Neural progenitor cell (in vitro differentiated cells): ENCODE results near the gene S1PR3. TPM values are rescaled to one million over a fixed set of nuclear protein-coding genes. Genes with fewer than 3 reads are reported as not detected.
A peak's percentile ranks its signal among the peaks of the same experiment; 100 is the strongest.

Source experiments
- DNase-seq: peaks from one replicate; pipeline ENCODE4 v3.0.0-alpha.2; 2016; ENCODE audit warnings: low spot score
- H2AFZ ChIP-seq: fragments of 200-600 bp; sonication (generic); replicated peaks from 2 replicates; pipeline ENCODE4 v1.6.1; 2016; ENCODE audit warnings: antibody characterized with exemption
- H3F3A ChIP-seq: fragments of 200-600 bp; sonication (generic); 2 replicates; pipeline ENCODE4 v1.6.1; 2016; ENCODE audit warnings: antibody characterized with exemption, low read depth
- H3K27ac ChIP-seq: fragments of 200-600 bp; sonication (generic); 2 replicates; pipeline ENCODE4 v1.5.1; 2016; ENCODE audit warnings: mild to moderate bottlenecking
- H3K27me3 ChIP-seq: fragments of 200-600 bp; sonication (generic); 2 replicates; pipeline ENCODE4 v1.6.1; 2016; ENCODE audit warnings: mild to moderate bottlenecking, moderate library complexity
- H3K36me3 ChIP-seq: fragments of 200-600 bp; sonication (generic); 2 replicates; pipeline ENCODE4 v1.5.1; 2016
- H3K4me1 ChIP-seq: fragments of 200-600 bp; sonication (generic); 2 replicates; pipeline ENCODE4 v1.6.1; 2016; ENCODE audit warnings: mixed run types
- H3K4me2 ChIP-seq: fragments of 200-600 bp; sonication (generic); 2 replicates; pipeline ENCODE4 v1.6.1; 2016
- H3K4me3 ChIP-seq: fragments of 200-600 bp; sonication (generic); 2 replicates; pipeline ENCODE4 v1.5.1; 2016
- H3K79me2 ChIP-seq: fragments of 200-600 bp; sonication (generic); 2 replicates; pipeline ENCODE4 v1.6.1; 2016; ENCODE audit warnings: low read depth
- H3K9ac ChIP-seq: fragments of 200-600 bp; sonication (generic); 2 replicates; pipeline ENCODE4 v1.6.1; 2016
- H3K9me3 ChIP-seq: fragments of 200-600 bp; sonication (generic); 2 replicates; pipeline ENCODE4 v1.5.1; 2016; ENCODE audit warnings: low read depth
- H4K20me1 ChIP-seq: fragments of 200-600 bp; sonication (generic); 2 replicates; pipeline ENCODE4 v1.6.1; 2016; ENCODE audit warnings: low read depth
- H3K27ac Mint-ChIP-seq: 3 replicates; pipeline ENCODE4 v1.8.0; 2021; ENCODE audit warnings: mixed read lengths
- H3K27me3 Mint-ChIP-seq: 2 replicates; pipeline ENCODE4 v1.8.0; 2022; ENCODE audit warnings: low read depth, mild to moderate bottlenecking, inconsistent platforms, moderate library complexity, mixed read lengths; ENCODE audit not compliant: insufficient read depth
- H3K36me3 Mint-ChIP-seq: 3 replicates; pipeline ENCODE4 v1.8.0; 2021; ENCODE audit warnings: mixed read lengths
- H3K4me1 Mint-ChIP-seq: 3 replicates; pipeline ENCODE4 v1.8.0; 2021; ENCODE audit warnings: mixed read lengths
- H3K4me3 Mint-ChIP-seq: 3 replicates; pipeline ENCODE4 v1.8.0; 2021; ENCODE audit warnings: mild to moderate bottlenecking, moderate library complexity, mixed read lengths
- H3K9me3 Mint-ChIP-seq: 3 replicates; pipeline ENCODE4 v1.8.0; 2020; ENCODE audit warnings: mixed read lengths
- CTCF ChIP-seq: fragments of 200-600 bp; sonication (generic); IDR thresholded peaks from 2 replicates; pipeline ENCODE4 v1.5.1; 2017; ENCODE audit warnings: antibody characterized with exemption, mild to moderate bottlenecking
- EZH2 ChIP-seq: fragments of 200-600 bp; sonication (generic); IDR thresholded peaks from 2 replicates; pipeline ENCODE4 v1.6.1; 2017; ENCODE audit warnings: antibody characterized with exemption, mild to moderate bottlenecking, moderate library complexity
- EZH2phosphoT487 ChIP-seq: fragments of 200-600 bp; sonication (generic); IDR thresholded peaks from 2 replicates; pipeline ENCODE4 v1.6.1; 2017; ENCODE audit warnings: antibody characterized with exemption
- total RNA-seq: library from RNA; depleted of rRNA; stranded (reverse); fragments of >200 nt; gene quantifications from 2 replicates; pipeline ENCODE4 v1.2.3, GENCODE V29; 2015; ENCODE audit warnings: low replicate concordance

The S1PR3 gene
- total RNA-seq, 1 donor from 2014 or later = 21.6 TPM

GRCh38 chr9:89011683-89012082 lies 20.4 kb downstream of the S1PR3 start:
- Histone ChIP-seq H3K79me2 (no peaks in the 10 kb centered on the region), H3K9me3 (no peaks in the 10 kb centered on the region), H3K4me1 (no peaks in the 10 kb centered on the region), H3K4me2 (no peak overlapping the region), H3K27me3 (no peaks in the 10 kb centered on the region), H2AFZ (no peak overlapping the region), H3K27ac (no peak overlapping the region), H4K20me1 (no peaks in the 10 kb centered on the region), H3K9ac (no peak overlapping the region), H3K4me3 (no peak overlapping the region), H3F3A (no peaks in the 10 kb centered on the region), H3K36me3 (no peaks in the 10 kb centered on the region)
- DNase-seq = no peak
- Mint-ChIP-seq H3K9me3 (no peaks in the 10 kb centered on the region), H3K27me3 (peaks cover 4% of the 10 kb centered on the region), H3K4me3 (no peak overlapping the region), H3K27ac (peak overlapping the region; percentile 39), H3K4me1 (peaks cover 12% of the 10 kb centered on the region), H3K36me3 (peaks cover 22% of the 10 kb centered on the region)
- no peak for TF ChIP-seq EZH2phosphoT487
- no peak for TF ChIP-seq CTCF
- TF ChIP-seq EZH2 = no peak

DNA sequence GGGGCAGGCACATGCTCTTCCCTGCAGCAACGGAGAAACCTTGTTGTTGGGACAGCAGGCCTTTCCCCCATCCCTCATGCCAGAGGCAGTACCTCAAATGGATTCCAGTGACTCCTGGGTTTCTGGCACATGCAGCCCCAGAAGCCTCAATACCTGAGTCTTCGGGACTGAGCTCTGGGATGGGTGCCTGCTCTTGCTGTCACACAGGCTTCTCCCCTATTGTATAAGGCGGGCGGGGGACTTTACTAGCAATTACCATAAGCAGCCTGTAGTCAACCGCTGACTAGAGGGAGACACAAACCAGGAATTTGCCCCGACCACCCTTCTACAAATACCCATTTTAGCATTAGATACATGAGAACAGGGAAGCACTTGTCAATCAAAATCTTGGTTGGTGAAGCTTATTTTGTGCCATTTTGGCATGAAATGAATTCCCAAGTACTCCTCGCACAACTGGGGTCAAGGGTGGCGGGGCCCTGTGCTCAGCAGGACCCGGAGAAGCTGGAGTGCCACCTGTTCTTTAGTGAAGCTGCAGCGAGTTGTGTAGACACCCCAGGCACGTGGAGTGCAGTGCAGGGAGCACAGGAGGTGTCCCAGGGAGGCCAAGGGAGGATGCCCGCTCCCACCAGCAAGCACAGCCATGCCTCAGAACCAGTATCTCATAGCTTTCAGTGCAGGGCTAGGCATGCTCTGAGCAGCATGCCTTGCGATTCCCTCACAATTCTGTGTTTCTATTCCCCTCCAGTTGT lies 21.2 kb downstream of the S1PR3 start:
- H3K9ac ChIP-seq = no peak overlapping the region
- no peaks in the 10 kb centered on the region for H3K27me3 ChIP-seq
- peaks cover 26% of the 10 kb centered on the region for H3K36me3 Mint-ChIP-seq
- H3K79me2 ChIP-seq = no peaks in the 10 kb centered on the region
- H4K20me1 ChIP-seq = no peaks in the 10 kb centered on the region
- no peak for TF ChIP-seq EZH2phosphoT487
- no peak for TF ChIP-seq CTCF
- no peak for TF ChIP-seq EZH2
- H3K9me3 ChIP-seq = no peaks in the 10 kb centered on the region
- no peaks in the 10 kb centered on the region for H3F3A ChIP-seq
- no peak for DNase-seq
- no peak overlapping the region for H3K4me3 Mint-ChIP-seq
- H3K27me3 Mint-ChIP-seq = peaks cover 4% of the 10 kb centered on the region
- H3K4me1 Mint-ChIP-seq = peaks cover 12% of the 10 kb centered on the region
- H2AFZ ChIP-seq = peak overlapping the region; percentile 50
- no peak overlapping the region for H3K27ac Mint-ChIP-seq
- no peaks in the 10 kb centered on the region for H3K4me1 ChIP-seq
- no peak overlapping the region for H3K4me3 ChIP-seq
- H3K9me3 Mint-ChIP-seq = peaks cover 6% of the 10 kb centered on the region
- H3K4me2 ChIP-seq = no peak overlapping the region
- no peak overlapping the region for H3K27ac ChIP-seq
- H3K36me3 ChIP-seq = no peaks in the 10 kb centered on the region

DNA sequence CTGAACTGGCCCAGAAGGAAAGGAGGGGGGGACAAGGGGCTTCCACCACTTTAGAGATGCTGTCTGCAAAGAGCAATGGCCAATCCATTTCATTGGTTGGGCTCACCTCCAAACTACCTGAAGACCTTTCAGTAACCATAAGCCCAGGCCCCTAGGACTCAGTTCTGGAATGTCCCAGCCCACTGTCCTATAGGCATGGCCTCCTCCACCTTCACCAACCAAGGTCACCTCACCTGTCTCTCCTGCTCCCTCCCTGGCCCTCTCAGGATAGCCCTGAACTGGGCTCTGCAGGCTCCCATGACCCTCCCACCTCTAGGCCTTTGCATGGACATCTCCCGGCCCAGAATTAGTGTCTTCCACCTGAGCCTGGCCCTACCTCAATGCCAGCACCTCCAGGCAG lies 22.4 kb downstream of the S1PR3 start:
- no peak overlapping the region for H2AFZ ChIP-seq

More for the DNA sequence above, 22.4 kb downstream of the S1PR3 start:
- TF ChIP-seq EZH2phosphoT487 = no peak
- no peak for TF ChIP-seq EZH2
- no peak for TF ChIP-seq CTCF
- Mint-ChIP-seq H3K27me3 (peaks cover 2% of the 10 kb centered on the region), H3K4me1 (peaks cover 9% of the 10 kb centered on the region), H3K27ac (no peak overlapping the region), H3K36me3 (peaks cover 35% of the 10 kb centered on the region), H3K4me3 (no peak overlapping the region), H3K9me3 (peaks cover 11% of the 10 kb centered on the region)
- no peak for DNase-seq
- H3K27ac ChIP-seq = no peak overlapping the region
- no peaks in the 10 kb centered on the region for H3F3A ChIP-seq
- no peak overlapping the region for H3K4me3 ChIP-seq
- H3K36me3 ChIP-seq = no peaks in the 10 kb centered on the region
- H3K9me3 ChIP-seq = no peaks in the 10 kb centered on the region
- no peaks in the 10 kb centered on the region for H3K4me1 ChIP-seq
- no peaks in the 10 kb centered on the region for H3K79me2 ChIP-seq
- H3K4me2 ChIP-seq = no peak overlapping the region
- no peak overlapping the region for H3K9ac ChIP-seq
- no peaks in the 10 kb centered on the region for H3K27me3 ChIP-seq
- H4K20me1 ChIP-seq = no peaks in the 10 kb centered on the region
